HG03565 (cell line): ENCODE measurements around the gene LEKR1.

Experiments used
- ATAC-seq: cut with Tn5 transposase; IDR thresholded peaks from one replicate; pipeline ENCODE4 v1.9.1; 2021; ENCODE audit warnings: mild to moderate bottlenecking, moderate library complexity; ENCODE audit not compliant: unreplicated experiment

The LEKR1 gene

GRCh38 chr3:157074981-157075380, 248.8 kb downstream of the LEKR1 start:
- no peak for ATAC-seq

GRCh38 chr3:157075693-157076420, 249.7 kb downstream of the LEKR1 start:
- no peak for ATAC-seq

DNA sequence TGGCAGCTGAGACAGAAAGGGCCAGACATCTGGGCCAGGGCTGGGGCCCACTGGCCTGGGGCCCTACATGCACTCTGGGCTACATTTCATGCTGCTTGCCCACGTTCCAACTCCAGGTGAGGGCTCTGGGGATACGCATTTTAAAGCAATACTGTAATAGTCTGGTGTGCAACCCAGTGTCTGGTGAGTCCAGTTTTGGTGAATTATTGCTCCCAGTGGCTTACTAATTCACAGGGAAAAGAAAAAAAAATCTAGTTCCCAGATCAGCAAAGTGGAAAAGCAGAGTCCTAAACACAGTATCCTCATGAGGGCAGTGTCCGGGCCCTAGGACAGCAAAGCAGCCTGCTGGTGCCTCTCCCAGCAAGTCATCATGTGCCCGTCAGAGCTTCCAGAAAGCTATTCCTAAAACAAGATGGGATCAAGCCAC, 251.4 kb downstream of the LEKR1 start:
- no peak for ATAC-seq

- ATAC-seq = no peak
Observed at GRCh38 chr3:157078131-157078810, 252.1 kb downstream of the LEKR1 start.

- no peak for ATAC-seq
Observed at GRCh38 chr3:157078811-157079185, 252.6 kb downstream of the LEKR1 start.

DNA sequence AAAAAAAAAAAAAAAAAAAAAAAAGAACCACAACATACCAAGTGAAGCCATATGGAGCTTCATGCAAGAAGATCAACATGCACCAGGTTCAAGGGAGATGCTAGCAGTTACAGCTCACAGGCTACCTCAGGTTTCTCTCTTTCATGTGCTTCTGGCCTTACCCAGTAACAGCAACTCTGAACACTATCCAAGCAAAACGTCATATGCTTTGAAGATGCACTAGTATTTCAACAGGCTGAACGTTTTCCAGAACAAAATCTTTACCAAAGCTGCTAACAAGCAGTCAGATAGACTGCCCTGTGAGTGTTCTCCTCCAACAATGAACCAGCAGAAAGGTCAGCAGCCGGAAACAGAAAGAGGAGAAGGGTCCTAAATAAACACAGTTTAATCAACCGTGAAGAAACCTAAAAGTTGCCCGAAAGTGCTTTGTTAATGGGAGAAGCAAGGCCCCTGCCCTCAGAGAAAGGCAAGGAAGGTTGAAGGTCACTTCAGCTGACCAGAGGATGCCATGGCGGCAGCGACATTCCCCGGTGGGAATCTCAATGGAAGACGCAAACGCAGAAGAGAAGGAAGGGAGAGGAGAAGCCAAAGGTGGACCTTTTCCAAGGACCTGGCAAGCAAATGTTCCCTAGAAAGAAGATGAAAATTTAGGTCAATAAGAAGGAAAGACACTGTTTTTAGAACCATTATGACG, 253.7 kb downstream of the LEKR1 start:
- no peak for ATAC-seq

DNA sequence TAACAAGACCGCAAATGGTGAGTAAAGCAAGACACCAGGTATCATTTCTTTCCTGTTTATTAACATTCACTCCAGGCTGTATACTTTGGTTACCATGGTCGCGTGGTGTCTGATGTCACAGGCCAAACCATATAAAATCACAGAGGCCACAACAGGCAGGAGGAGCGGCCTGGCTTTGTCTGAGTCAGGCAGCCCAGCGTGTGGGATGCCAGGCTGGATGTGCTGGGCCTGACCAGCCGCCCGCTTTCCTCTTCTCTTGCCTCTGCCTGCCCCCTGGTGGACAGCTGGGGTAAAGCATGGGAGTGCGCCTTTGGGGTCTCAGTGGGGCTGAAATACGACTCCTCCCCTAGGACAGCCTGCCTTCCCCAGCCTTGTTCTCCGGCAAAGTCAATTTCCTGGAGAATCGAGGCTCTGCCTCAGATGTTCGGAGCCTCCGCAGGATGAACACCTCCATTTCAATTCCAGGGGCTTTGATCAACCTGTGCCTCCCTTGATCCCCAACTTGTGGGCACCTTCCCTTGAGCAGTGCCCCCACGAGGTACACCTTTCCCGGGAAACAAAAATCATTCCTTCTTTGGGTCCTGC, 255.6 kb downstream of the LEKR1 start:
- ATAC-seq = peak; percentile 79

GRCh38 chr3:157082305-157082982, 256.3 kb downstream of the LEKR1 start:
- ATAC-seq = no peak

DNA sequence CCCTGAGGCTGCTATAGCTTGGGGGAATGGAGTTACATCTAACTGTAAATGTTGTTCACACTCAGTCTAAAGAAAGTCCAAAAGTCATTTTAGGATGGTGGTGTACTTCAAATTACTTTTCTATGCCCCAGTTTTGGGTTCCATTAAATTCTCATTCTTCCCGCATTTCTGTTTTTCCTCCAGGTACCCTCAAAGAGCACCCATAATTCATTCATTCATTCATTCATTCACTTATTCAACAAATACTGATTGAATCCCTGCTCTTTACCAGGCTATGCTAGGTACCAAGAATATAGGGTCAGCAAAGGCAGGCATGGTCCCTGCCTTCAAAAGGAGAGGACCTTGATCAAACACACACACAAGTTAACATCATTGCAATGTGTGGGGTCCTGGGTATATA, 257.7 kb downstream of the LEKR1 start:
- no peak for ATAC-seq

- ATAC-seq = no peak
Observed at GRCh38 chr3:157086060-157086750, 260.1 kb downstream of the LEKR1 start.

- ATAC-seq = no peak
Observed at GRCh38 chr3:157086775-157087174, 260.6 kb downstream of the LEKR1 start.

DNA sequence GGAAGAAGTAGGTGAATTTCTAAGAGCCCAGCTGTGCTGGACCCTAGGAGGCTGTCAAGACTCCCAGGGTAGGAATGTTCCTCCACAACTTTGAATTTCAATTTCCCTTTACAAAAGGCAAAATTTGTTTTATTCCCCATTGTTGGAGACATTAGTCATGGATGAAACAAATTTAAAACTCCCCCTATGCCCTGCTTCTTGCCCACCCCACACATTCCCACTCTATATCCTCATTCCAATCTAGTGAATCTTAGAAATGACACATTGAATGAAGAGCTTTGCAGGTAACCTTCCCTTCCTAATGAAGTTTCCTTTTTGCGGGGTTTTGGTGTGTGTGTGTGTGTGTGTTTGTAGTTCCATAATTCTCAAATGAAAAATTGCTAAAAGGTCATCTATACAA, 261.2 kb downstream of the LEKR1 start:
- ATAC-seq = no peak

DNA sequence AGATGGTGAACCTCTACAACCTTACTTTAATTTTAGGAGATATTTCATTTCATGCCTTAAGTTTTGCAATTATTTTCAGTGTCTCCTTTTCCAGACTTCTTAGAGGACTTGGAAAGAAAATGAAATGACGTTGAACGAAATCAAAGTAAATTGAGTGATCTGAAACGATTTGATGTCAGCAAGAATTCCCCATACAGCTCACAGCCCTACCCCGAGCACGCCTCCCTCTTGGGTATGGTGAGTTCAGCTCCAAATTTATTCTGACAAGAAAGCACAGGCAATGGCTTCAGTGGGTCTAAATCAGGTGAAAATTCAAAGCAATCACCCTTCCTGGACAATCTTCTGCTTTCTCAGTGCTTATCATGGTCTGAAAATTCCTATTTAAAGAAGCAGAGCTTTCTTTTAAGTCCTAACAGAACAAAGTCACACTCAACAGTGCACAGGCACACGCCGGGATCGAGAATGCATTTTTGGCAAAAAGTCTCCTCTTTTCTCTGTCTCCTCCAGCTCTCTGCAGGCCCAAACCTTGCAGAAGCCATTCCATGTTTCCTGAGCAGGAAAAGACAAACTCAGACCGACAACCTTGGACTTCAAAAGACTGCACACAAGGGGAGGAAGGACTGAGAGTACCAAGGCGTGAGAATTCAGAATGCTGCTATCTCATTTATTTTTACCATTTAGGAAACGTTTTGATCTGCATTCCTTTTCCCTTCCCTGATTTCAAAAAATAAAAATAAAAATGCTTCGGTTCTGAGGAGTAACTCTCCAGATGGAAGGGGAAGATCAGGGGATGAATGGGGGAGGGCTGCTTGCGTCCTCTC, 261.8 kb downstream of the LEKR1 start:
- ATAC-seq = no peak

DNA sequence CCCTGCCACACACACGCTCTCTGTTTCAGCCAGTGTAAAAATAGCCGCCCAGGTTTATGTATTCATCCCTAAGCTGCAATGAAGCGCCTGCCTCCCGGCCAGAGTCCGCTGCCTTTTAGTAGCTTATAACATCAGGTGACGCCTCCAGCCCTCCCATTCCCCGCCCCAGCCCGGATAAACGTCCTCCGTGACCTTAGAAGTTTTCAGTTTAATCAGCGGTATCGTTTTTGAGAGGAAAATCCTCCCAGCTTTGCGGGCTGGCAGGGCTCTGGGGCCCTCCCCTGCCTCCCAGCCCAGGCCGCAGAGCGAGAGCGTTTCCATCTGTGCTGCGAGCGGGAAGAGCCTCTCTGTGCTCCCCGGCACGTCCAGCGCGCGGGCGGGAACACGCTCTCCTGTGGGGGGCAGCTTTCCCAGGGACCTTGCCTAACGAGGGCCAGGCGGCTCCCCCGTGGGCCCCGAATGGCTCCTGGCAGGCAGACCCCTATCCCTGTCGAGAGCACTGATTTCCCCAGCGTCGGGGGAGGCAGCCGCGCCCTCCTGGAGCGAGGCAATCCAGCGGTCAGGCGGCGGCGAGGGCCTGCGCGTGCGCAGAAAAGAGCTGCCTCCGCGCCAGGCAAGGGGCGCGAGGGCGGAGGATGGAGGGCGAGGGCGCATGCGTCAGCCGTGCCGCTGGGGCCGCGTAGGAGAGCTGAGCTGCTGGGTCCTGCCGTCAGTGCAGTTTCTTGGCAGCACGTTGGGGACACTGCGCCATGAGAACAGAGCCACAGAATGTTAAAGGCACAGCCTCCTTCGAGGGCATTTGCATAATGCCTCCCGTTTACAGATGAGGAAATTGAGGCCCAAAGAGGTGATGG, 262.7 kb downstream of the LEKR1 start:
- ATAC-seq = peak; percentile 60

DNA sequence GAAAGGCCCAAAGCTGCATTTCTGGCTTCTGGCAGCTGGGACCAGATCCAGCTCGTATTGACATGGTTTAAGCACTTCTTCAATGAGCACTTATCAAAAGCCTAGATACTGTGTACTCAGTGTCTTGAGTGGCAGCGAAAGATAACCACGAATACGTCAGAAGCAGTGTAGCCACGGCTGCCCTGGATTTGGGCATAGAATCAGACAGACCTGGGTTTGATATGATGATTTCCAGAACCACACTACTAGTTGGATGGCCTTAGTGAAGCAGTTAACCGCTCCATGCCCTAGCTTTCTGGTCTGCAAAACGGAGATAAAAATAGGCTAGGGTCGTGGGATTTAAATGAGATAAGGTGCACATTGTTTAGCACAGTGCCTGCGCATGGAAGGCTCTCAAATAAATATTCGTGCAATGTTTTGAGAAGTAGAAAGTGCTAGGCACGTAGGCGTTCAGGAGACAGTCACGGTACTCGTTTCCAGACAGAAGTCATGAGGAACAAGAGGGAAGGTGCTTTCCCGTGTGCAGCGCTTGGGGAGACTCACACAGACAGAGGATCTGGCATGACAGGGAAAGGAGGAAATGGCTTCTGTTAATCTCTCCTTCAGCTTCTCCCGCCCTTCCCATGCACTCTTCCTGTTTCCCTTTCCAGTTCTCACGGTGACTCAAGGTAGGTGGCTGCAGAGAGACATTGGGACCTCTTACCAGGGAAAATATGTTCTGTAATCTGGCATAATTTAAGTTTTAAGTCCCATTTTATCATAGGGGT, 263.5 kb downstream of the LEKR1 start:
- ATAC-seq = peak; percentile 15

DNA sequence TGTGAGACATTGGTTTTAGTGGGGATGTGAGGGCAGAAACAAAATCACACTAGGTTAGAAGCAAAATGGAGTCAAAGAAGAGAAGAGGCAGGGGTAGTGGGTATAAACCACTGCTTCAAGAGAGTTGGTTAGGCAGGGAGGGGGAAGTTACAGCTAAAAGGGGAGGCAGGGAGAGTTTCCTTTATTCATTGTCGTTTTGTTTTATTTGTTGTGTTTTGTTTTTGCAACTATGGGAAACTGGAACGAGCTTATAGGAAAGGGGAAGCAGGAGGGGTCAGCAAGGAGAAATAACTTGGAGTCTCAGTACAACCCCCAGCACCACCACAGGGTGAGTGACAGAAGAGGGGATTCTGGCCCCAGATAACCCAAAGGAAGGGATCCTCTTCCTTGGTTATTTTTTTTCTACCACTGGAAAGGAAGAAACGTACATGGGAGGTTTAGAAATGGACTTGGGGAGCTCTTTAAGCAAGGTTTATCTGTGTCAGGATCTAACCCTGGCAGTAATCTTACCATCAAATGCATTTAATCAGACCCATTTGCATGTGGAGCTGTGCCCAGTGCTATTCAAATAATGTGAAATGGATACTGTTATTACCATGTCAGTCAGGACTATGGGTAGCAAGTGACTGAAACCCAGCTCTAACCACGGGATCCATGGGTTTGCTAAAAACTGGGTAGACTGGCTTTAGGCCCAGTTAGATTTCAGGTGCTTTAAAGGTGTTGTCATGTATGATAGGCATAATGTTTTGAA, 265.1 kb downstream of the LEKR1 start:
- ATAC-seq = no peak

- no peak for ATAC-seq
Observed at GRCh38 chr3:157092230-157092629, 266.1 kb downstream of the LEKR1 start.
